ENCODE data around the gene ZNF827.

DNA sequence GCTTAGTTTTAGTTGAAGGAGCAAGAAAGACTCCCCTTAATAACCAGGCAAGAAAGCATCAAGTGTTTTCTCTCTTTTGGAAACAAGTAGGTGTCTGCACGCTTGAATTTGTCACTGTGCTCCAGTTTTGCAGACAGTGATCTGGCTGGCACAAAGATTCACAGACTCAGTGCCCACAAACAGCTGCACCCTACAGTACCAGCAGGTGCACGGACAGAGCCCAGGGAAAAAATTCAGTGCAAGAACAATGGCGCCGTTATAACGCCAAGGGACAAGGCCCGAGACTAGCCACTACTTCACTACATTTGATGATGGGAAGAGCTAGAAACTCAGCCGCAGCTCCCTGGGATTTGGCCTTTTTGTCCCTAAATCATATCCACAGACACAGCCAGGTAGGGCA, 56.0 kb downstream of the ZNF827 start:
- TF ChIP-seq CTCF (IDR thresholded peaks at IDR 0.05) = no peak
- TF ChIP-seq POLR2A (IDR thresholded peaks at IDR 0.05) = no peak

All from lower leg skin (tissue), 3 donors.